GF-D8 (cell line): ENCODE measurements around the gene NAA40.

ENCODE experiments used
- DNase-seq: peaks from one replicate; lab custom pipeline; 2025; lab: John Stamatoyannopoulos, UW

The NAA40 gene

GRCh38 chr11:63938479-63939396 lies at the start of gene NAA40:
NAA40 (plus strand) TSS chr11:63939002; CDS start chr11:63939097, 95 bp downstream.
- DNase-seq: peak; percentile 93

GRCh38 chr11:63889344-63889743 lies 49.5 kb upstream of the NAA40 start:
- DNase-seq: no peak

GRCh38 chr11:63890368-63890767 lies 48.4 kb upstream of the NAA40 start:
- DNase-seq: no peak

- no peak for DNase-seq
Observed at GRCh38 chr11:63892228-63892627, 46.6 kb upstream of the NAA40 start.

GRCh38 chr11:63893355-63893754 lies 45.4 kb upstream of the NAA40 start:
- no peak for DNase-seq

GRCh38 chr11:63896071-63896470 lies 42.7 kb upstream of the NAA40 start:
- no peak for DNase-seq

GRCh38 chr11:63897459-63898146 lies 41.2 kb upstream of the NAA40 start:
- no peak for DNase-seq

GRCh38 chr11:63901660-63902059 lies 37.1 kb upstream of the NAA40 start:
- DNase-seq: no peak

- DNase-seq: no peak
Observed at GRCh38 chr11:63903884-63904283, 34.9 kb upstream of the NAA40 start.

- DNase-seq: no peak
Observed at GRCh38 chr11:63904743-63905142, 34.1 kb upstream of the NAA40 start.

GRCh38 chr11:63905179-63905578 lies 33.6 kb upstream of the NAA40 start:
- DNase-seq: no peak

- DNase-seq: no peak
Observed at GRCh38 chr11:63906087-63906486, 32.7 kb upstream of the NAA40 start.

GRCh38 chr11:63906585-63906984 lies 32.2 kb upstream of the NAA40 start:
- no peak for DNase-seq

GRCh38 chr11:63907063-63907462 lies 31.7 kb upstream of the NAA40 start:
- no peak for DNase-seq

GRCh38 chr11:63907808-63908530 lies 30.8 kb upstream of the NAA40 start:
- DNase-seq: no peak

- no peak for DNase-seq
Observed at GRCh38 chr11:63908631-63909401, 30.0 kb upstream of the NAA40 start.

GRCh38 chr11:63909591-63910506 lies 29.0 kb upstream of the NAA40 start:
- DNase-seq: no peak

GRCh38 chr11:63910675-63911074 lies 28.1 kb upstream of the NAA40 start:
- DNase-seq: no peak

- DNase-seq: no peak
Observed at GRCh38 chr11:63911440-63911839, 27.4 kb upstream of the NAA40 start.

- no peak for DNase-seq
Observed at GRCh38 chr11:63911876-63912275, 26.9 kb upstream of the NAA40 start.

- DNase-seq: no peak
Observed at GRCh38 chr11:63912678-63913077, 26.1 kb upstream of the NAA40 start.
